HG03025 (cell line): Measurements from ENCODE around the gene RIPOR3.
"Not testable (repeated sequence)": the region's sequence is repeated elsewhere in the genome, so short reads cannot be mapped to it uniquely, and the experiment has no call there.

Source experiments
- ATAC-seq: cut with Tn5 transposase; IDR thresholded peaks from one replicate; pipeline ENCODE4 v1.9.1; 2021; ENCODE audit warnings: mild to moderate bottlenecking, moderate library complexity; ENCODE audit not compliant: unreplicated experiment, low FRiP score

Gene RIPOR3

DNA sequence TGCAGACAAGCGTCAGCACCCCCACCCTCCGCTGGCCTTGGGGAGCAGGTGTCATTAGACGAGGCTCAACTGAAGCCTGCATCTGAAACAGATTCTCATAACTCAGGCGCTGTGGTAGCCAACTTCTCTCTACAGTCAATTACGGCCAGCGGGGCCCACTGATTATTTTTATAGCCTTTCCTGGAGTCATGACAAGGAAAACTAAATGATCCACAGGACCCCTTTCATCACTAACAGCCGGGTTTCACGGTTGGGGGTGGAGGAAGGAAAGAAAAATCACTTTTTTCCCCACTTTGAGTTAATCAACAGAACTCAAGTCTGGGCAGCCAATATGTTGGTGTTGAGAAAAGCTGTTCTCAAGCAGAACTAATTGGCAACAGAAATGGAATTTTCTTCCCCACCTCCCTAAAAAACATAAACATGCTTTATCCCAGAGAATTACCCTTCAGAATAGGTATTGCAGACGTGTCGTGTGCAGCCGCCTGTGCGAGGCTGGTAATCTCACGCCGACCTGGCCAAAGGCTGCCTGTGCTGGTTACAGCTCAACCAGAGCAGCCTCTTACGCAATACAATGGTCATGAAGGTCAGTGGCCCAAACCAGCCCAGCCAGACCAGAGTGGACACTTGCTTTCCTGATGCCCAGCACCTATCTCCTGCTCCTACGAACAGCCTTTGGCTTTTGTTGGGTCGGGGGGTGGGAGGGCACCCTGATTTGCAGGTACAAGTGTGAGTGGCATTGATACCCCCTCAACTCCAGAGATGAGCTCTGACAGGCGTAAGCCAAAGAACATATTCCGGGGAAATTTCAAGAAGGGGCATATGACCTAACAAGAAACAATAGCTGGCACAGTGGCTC, 11.0 kb downstream of the RIPOR3 start:
- ATAC-seq = no peak

DNA sequence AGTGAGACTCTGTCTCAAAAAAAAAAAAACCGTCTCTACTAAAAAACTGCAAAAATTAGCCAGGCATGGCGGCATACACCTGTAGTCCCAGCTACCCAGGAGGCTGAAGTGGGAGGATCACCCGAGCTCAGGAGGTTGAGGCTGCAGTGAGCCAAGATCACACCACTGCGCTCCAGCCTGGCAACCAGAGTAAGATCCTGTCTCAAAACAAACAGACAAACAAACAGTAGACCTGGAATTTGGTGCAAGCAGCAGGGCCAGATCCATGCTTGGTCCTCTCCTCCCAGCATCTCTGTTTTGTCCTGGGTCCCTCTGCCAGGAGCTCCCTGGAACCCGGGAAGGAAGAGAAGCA, 11.6 kb downstream of the RIPOR3 start:
- ATAC-seq = no peak

DNA sequence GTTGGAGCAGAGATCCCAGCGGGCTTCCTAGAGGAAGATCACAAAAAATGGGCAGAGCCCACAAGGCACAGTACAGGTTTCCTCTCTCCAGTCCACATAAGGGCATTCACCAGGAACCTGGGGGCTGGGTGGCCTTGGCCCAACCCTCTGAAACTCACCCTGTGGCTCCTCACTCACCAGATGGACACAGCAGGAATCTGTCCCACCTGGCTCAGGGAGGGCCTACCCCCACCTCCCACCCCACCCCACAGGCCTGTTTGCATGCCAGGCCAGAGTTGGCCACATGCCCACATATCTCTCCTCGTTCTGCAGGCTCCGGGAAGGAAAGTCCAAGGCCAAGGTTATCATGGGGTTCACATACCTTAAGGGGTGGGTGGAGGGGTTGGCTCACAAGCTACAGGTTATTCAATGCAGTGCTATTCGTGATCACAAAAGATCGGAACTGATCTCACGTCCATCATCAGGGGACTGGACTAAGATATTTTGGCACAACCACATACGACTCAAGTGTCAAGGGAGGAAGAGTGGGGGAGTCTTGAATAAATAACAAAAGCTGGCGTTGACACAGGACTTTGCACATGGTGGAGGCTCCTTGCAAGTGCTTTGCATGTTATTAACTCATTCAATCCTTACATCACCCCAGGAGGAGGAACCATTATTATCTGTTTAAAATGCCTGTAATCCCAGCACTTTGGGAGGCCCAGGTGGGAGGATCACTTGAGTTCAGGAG, 13.0 kb downstream of the RIPOR3 start:
- no peak for ATAC-seq

DNA sequence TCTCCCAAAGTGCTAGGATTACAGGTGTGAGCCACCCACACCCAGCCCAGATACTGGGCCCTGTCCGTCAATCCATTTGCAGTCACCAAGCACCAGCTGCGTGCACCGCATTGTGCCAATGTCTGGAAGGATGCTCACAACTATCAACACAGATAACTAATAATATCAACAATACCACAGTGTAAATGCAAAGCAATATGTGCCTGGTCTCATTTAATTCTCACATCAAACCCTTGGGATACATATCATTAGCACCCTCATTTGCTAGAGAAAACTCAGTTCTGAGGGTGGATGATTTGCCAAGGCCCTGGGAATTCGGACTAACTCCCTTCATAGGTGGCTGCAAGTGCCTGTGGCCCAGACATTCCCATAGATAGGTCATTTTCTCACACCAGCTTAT, 14.5 kb downstream of the RIPOR3 start:
- ATAC-seq = no peak

- not testable (repeated sequence) for ATAC-seq
Observed at GRCh38 chr20:50676377-50676731, 15.0 kb downstream of the RIPOR3 start.

GRCh38 chr20:50675671-50676376, 15.5 kb downstream of the RIPOR3 start:
- no peak for ATAC-seq

- ATAC-seq = no peak
Observed at GRCh38 chr20:50674138-50674825, 17.1 kb downstream of the RIPOR3 start.

DNA sequence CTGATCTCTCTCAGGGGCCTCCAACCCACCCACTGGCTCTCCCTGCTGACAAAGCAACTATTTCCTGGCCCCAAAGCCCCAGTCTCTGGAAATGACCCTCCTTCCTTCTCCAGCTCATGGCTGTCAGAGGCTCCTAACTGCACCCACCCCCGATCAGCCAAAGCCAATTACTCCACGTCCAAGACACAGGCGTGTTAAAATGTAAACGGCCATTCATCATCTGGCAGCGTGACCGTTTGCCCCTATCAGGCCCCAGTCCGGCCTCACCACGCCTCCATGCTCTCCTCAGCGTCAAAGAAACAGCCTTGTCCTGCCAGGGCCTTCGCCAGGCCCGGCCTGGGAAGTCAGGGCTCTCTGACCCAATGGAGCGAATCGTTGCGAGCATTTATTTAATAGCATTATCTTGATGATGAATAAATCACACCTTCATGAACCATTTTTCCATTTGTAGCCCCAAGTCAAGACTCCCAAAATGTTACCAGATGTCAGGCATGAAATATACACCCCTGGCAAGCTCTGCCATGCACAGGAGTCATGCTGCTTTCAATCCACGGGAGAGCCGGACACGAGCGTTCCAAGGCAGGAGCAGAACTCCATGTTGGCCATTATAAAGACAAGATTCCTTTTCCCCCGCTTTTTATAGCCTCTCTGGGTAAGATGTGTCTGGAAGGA, 17.7 kb downstream of the RIPOR3 start:
- no peak for ATAC-seq

DNA sequence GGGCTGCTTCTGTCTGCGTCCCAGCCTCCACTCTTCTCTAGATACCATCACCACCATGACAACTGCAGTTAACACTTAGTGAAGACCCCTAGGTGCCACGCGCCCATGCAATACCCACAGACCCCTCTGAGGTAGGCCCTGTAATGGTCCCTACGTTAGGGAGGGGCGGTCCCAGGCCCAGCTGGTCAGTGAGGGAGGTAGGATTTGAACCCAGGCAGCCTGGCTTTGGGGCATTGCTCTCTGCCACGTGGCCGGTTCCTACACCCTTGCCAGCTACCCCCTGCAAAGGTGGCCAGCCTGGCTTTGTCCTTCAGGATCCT, 18.2 kb downstream of the RIPOR3 start:
- ATAC-seq = no peak

DNA sequence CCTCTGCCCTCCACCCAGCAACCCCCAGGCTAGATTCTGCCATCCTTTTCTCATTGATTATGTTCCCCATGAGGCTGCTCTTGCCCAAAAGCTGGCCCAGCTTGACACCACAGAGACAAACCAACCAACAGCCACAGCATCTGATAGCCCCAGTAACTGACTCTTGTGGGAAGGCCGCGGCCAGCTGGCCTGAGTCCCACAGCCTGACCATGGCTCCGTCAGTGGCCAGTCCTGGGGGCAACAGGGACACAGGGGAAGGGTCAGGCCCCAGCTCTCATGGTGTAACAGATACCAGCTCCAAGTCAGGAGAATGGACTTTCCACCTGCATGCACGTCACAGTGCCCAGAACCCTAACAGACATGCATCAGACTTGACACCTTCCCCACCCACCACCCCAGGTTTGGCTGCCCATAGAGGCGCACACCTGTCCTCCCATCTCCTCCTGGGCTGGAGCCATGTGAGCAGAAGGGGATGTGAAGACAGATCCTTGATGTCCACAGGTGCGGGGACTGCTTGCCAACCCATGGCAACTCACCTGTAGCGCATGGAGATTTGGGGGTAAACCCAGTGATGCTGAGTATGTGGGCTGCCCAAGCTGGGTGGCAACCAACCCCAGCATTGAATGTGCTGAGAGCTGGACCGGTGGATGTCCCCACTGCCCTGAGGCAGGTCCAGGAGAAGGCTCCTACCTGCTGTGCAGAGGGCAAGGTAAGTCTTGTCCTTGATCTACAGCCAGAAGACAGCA, 18.8 kb downstream of the RIPOR3 start:
- no peak for ATAC-seq

- no peak for ATAC-seq
Observed at GRCh38 chr20:50671626-50672025, 19.7 kb downstream of the RIPOR3 start.

DNA sequence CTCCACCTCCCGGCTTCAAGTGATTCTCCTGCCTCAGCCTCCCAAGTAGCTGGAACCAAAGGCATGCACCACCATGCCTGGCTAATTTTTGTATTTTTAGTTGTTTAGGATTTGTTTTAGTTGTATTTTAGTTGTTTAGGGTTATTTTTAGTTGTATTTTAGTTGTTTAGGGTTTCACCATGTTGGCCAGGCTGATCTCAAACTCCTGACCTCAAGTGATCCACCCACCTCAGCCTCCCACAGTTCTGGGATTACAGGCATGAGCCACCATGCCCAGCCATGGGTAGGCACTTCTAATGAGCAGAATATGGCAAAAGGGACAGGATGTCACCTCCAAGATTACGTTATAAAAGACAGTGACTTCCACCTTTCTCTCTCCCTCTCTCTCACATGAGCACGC, 20.3 kb downstream of the RIPOR3 start:
- not testable (repeated sequence) for ATAC-seq

DNA sequence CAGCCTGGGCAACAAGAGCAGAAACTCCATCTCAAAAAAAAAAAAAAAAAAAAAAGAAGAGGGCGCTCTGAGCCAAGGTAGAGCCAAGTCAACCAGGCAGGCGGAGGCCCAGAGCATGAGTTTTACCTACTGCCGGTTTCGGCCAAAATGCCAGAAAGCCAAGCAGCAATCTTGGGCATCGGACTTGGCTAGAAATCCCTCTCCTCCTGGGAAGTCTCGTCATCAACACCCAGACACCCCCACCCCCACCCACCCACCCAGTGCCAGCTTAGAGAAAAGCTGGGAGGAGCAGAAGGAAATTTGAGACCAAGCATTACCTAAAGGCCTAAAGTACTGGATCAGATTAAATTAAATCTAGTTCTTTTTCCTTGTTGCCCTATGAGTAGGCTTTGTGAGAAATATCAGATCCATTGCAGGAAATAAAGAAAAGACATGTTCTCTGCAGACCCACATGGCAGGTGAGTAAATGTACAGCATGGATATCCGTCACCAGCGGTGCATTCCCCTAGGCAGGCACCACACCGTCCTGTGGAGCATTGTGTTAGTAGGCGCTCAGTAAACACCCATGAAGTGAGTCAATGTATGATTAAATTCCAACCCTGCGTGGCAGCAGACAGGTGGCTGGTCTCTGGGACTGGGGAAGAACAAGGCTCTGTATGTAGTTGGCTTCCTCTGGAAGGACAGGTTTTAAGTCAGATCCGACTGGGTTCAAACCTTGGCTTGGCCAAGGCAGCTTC, 21.0 kb downstream of the RIPOR3 start:
- no peak for ATAC-seq

DNA sequence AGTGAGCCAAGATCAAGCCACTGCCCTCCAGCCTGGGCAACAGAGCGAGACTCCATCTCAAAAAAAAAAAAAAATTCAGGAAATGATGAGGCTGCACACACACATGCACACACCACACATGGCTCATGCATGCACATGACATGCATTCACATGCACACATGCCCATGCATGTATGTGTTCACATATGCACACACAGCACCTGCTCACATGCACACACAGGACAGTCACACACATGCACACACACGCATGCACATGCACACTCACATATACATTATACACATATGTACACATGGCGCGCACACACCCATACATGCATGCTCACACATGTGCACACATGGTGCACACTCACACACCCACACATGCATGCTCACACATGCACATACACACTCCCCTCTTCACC, 22.5 kb downstream of the RIPOR3 start:
- no peak for ATAC-seq

DNA sequence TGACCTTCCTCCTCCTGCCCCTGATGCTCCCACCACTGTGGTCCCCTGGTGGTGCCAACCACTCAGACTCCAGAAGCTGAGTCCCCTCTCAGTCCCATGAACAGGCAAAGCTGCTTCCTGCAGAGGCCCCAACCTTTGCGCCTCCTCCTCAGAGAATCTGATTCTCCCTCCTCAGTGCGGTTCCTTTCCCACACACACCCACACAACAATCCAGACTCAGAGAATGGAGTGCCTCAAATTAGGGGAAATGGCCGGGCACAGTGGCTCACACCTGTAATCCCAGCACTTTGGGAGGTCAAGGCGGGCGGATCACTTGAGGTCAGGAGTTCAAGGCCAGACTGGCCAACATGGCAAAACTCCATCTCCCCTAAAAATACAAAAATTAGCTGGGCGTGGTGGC, 23.0 kb downstream of the RIPOR3 start:
- ATAC-seq = no peak

DNA sequence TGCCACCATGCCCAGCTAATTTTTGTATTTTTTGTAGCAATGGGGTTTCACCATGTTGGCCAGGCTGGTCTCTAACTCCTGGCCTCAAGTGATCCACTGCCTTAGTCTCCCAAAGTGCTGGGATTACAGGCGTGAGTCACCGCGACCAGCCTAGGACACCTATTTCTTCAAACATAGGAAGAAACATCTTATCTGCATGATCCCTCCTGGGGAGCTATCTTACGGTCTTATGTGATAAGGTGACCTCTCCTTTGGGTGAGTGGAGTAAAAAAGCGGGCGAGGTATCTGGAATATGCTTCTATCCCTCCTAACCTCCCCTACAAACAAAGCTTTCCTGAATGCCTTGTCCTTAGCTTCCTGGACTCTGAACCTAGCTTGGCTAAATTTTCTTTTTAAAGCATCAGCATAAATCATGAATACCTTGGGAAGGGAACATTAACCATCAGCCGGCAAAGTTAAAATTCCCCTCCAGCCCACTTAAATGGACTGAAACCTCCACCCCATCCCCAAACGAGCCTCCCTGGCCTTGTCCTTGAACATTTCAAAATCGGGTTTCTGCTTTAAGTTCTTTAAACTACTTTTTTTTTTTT, 24.5 kb downstream of the RIPOR3 start:
- ATAC-seq = no peak

- no peak for ATAC-seq
Observed at GRCh38 chr20:50664254-50664653, 27.1 kb downstream of the RIPOR3 start.

GRCh38 chr20:50663095-50663821, 28.1 kb downstream of the RIPOR3 start:
- no peak for ATAC-seq
